Measurements from ENCODE around the gene UNKL. TPM values are rescaled to one million over a fixed set of nuclear protein-coding genes. Genes with fewer than 3 reads are reported as not detected.
A peak's percentile ranks its signal among the peaks of the same experiment; 100 is the strongest.

Gene UNKL
- total RNA-seq, result 144 TPM

GRCh38 chr16:1414532-1415260, at the start of gene UNKL:
Gene UNKL (minus strand): TSS chr16:1414704. CDS start chr16:1414691, 13 bp downstream.
- peak in 1 of 2 donors; percentile 78 for DNase-seq (ENCODE audit: low spot score in 2 of 2)
- H3K27me3 ChIP-seq, result no peaks in the 10 kb centered on the region
- H3K4me1 ChIP-seq, result peaks cover 2 to 7% of the 10 kb centered on the region in 2 donors
- intact Hi-C loops (cut with DNase I), result no loop called here
- peaks cover 0 to 9% of the 10 kb centered on the region in 2 donors for H3K36me3 ChIP-seq
- peak within 1 kb of the TSS; percentile 71 to 83 for H3K4me3 ChIP-seq
- no peaks in the 10 kb centered on the region for H3K9me3 ChIP-seq
- no peak for TF ChIP-seq CTCF (IDR thresholded peaks at IDR 0.05)
- peak within 1 kb of the TSS; percentile 81 to 88 for H3K27ac ChIP-seq

- no peak for DNase-seq (ENCODE audit: low spot score in 2 of 2)
- peaks cover 39 to 50% of the 10 kb centered on the region in 2 donors for H3K36me3 ChIP-seq
Observed at GRCh38 chr16:1461146-1461545, 46.6 kb upstream of the UNKL start.

GRCh38 chr16:1460602-1461138, 46.2 kb upstream of the UNKL start:
- no peak for DNase-seq (ENCODE audit: low spot score in 2 of 2)
- Histone ChIP-seq H3K27ac (no peak overlapping the region), H3K27me3 (no peaks in the 10 kb centered on the region), H3K4me3 (no peak overlapping the region), H3K9me3 (no peaks in the 10 kb centered on the region), H3K4me1 (no peaks in the 10 kb centered on the region), H3K36me3 (peaks cover 44 to 54% of the 10 kb centered on the region in 2 donors)
- TF ChIP-seq CTCF (IDR thresholded peaks at IDR 0.05), result no peak
- intact Hi-C loops (cut with DNase I), result no loop called here

More at GRCh38 chr16:1461146-1461545, 46.6 kb upstream of the UNKL start:
- Histone ChIP-seq H3K27me3 (no peaks in the 10 kb centered on the region), H3K4me1 (no peaks in the 10 kb centered on the region), H3K27ac (no peak overlapping the region), H3K9me3 (no peaks in the 10 kb centered on the region), H3K4me3 (no peak overlapping the region)
- intact Hi-C loops (cut with DNase I), result no loop called here
- no peak for TF ChIP-seq CTCF (IDR thresholded peaks at IDR 0.05)

GRCh38 chr16:1459967-1460366, 45.5 kb upstream of the UNKL start:
- TF ChIP-seq CTCF (IDR thresholded peaks at IDR 0.05), result no peak
- Histone ChIP-seq H3K9me3 (no peaks in the 10 kb centered on the region), H3K27ac (no peak overlapping the region), H3K4me3 (no peak overlapping the region), H3K4me1 (no peaks in the 10 kb centered on the region), H3K27me3 (no peaks in the 10 kb centered on the region), H3K36me3 (peaks cover 51 to 61% of the 10 kb centered on the region in 2 donors)
- DNase-seq (ENCODE audit: low spot score in 2 of 2), result no peak
- intact Hi-C loops (cut with DNase I), result no loop called here

- TF ChIP-seq CTCF (IDR thresholded peaks at IDR 0.05), result no peak
- Histone ChIP-seq H3K36me3 (peaks cover 61 to 65% of the 10 kb centered on the region in 2 donors), H3K9me3 (no peaks in the 10 kb centered on the region), H3K4me3 (no peak overlapping the region), H3K27me3 (no peaks in the 10 kb centered on the region), H3K27ac (no peak overlapping the region), H3K4me1 (no peaks in the 10 kb centered on the region)
- intact Hi-C loops (cut with DNase I), result no loop called here
- no peak for DNase-seq (ENCODE audit: low spot score in 2 of 2)
Observed at GRCh38 chr16:1458977-1459341, 44.5 kb upstream of the UNKL start.

Measured in ascending aorta (tissue), 2 donors.